H9 (cell line): Measurements from ENCODE around the gene UCP3. TPM values are rescaled to one million over a fixed set of nuclear protein-coding genes. Genes with fewer than 3 reads are reported as not detected.

ENCODE experiments used
- DNase-seq: peaks from one replicate; pipeline ENCODE4 v3.0.0-alpha.2; 2017
- H2AFZ ChIP-seq: one replicate; pipeline ENCODE4 v1.6.1; 2013; ENCODE audit warnings: mild to moderate bottlenecking, low read length, control low read depth, moderate library complexity
- H2AK5ac ChIP-seq: 2 replicates; pipeline ENCODE4 v1.6.1; 2013; ENCODE audit warnings: low read length, control low read depth, mixed read lengths; ENCODE audit not compliant: insufficient read length
- H2BK120ac ChIP-seq: one replicate; pipeline ENCODE4 v1.6.1; 2013; ENCODE audit warnings: low read depth, mild to moderate bottlenecking, low read length, control low read depth, inconsistent platforms; ENCODE audit not compliant: poor library complexity, severe bottlenecking
- H2BK12ac ChIP-seq: 2 replicates; pipeline ENCODE4 v1.6.1; 2013; ENCODE audit warnings: low read length, control low read depth, mixed read lengths, low read depth; ENCODE audit not compliant: insufficient read length
- H2BK15ac ChIP-seq: 2 replicates; pipeline ENCODE4 v1.6.1; 2013; ENCODE audit warnings: low read depth, low read length, control low read depth
- H2BK20ac ChIP-seq: one replicate; pipeline ENCODE4 v1.6.1; 2013; ENCODE audit warnings: low read depth, mild to moderate bottlenecking, low read length, control low read depth, inconsistent platforms; ENCODE audit not compliant: poor library complexity, severe bottlenecking
- H2BK5ac ChIP-seq: 2 replicates; pipeline ENCODE4 v1.6.1; 2013; ENCODE audit warnings: low read length, control low read depth, mixed read lengths; ENCODE audit not compliant: insufficient read length
- H3K14ac ChIP-seq: 2 replicates; pipeline ENCODE4 v1.6.1; 2013; ENCODE audit warnings: low read length, control low read depth; ENCODE audit not compliant: insufficient read depth
- H3K18ac ChIP-seq: 2 replicates; pipeline ENCODE4 v1.6.1; 2013; ENCODE audit warnings: low read depth, mild to moderate bottlenecking, mixed read lengths, low read length, control low read depth; ENCODE audit not compliant: insufficient read length
- H3K23ac ChIP-seq: 2 replicates; pipeline ENCODE4 v1.6.1; 2013; ENCODE audit warnings: low read length, control low read depth, mixed read lengths, low read depth; ENCODE audit not compliant: insufficient read length
- H3K23me2 ChIP-seq: 2 replicates; pipeline ENCODE4 v1.6.1; 2013; ENCODE audit warnings: low read depth, mild to moderate bottlenecking, mixed read lengths, low read length, control low read depth; ENCODE audit not compliant: insufficient read length, poor library complexity, severe bottlenecking
- H3K27ac ChIP-seq: 2 replicates; pipeline ENCODE4 v1.5.1; 2013; ENCODE audit warnings: low read length, control low read depth, mixed read lengths, low read depth; ENCODE audit not compliant: insufficient read length
- H3K27me3 ChIP-seq: 2 replicates; pipeline ENCODE4 v1.6.1; 2013; ENCODE audit warnings: low read length, control low read depth, inconsistent platforms; ENCODE audit not compliant: insufficient read depth
- H3K4ac ChIP-seq: 2 replicates; pipeline ENCODE4 v1.6.1; 2013; ENCODE audit warnings: low read depth, mild to moderate bottlenecking, control low read depth, inconsistent platforms, low read length, moderate library complexity
- H3K4me1 ChIP-seq: 2 replicates; pipeline ENCODE4 v1.6.1; 2013; ENCODE audit warnings: low read length, control low read depth, inconsistent platforms; ENCODE audit not compliant: insufficient read depth
- H3K4me2 ChIP-seq: 2 replicates; pipeline ENCODE4 v1.6.1; 2013; ENCODE audit warnings: low read length, control low read depth, mixed read lengths; ENCODE audit not compliant: insufficient read length, insufficient read depth
- H3K56ac ChIP-seq: 2 replicates; pipeline ENCODE4 v1.6.1; 2013; ENCODE audit warnings: low read depth, mild to moderate bottlenecking, mixed read lengths, low read length, control low read depth; ENCODE audit not compliant: insufficient read length
- H3K79me1 ChIP-seq: 2 replicates; pipeline ENCODE4 v1.6.1; 2013; ENCODE audit warnings: low read depth, mild to moderate bottlenecking, moderate library complexity, low read length, control low read depth, inconsistent platforms; ENCODE audit not compliant: insufficient read depth, poor library complexity, severe bottlenecking
- H3K79me2 ChIP-seq: 2 replicates; pipeline ENCODE4 v1.6.1; 2013; ENCODE audit warnings: low read length, control low read depth, inconsistent platforms; ENCODE audit not compliant: insufficient read depth
- H3K9ac ChIP-seq: 2 replicates; pipeline ENCODE4 v1.6.1; 2013; ENCODE audit warnings: low read length, control low read depth, mixed read lengths; ENCODE audit not compliant: insufficient read length; ENCODE audit errors: extremely low read depth
- H3K9me3 ChIP-seq: one replicate; pipeline ENCODE4 v1.6.1; 2013; ENCODE audit warnings: low read depth, low read length, inconsistent platforms; ENCODE audit not compliant: control insufficient read depth
- H3T11ph ChIP-seq: one replicate; pipeline ENCODE4 v1.6.1; 2013; ENCODE audit warnings: mild to moderate bottlenecking, low read length, control low read depth, inconsistent platforms
- H4K20me1 ChIP-seq: one replicate; pipeline ENCODE4 v1.6.1; 2013; ENCODE audit not compliant: control insufficient read depth, insufficient read length, insufficient read depth
- H4K5ac ChIP-seq: 2 replicates; pipeline ENCODE4 v1.6.1; 2013; ENCODE audit warnings: low read depth, mild to moderate bottlenecking, mixed read lengths, low read length, control low read depth; ENCODE audit not compliant: insufficient read length
- H4K8ac ChIP-seq: replicated peaks from 2 replicates; pipeline ENCODE4 v1.6.1; 2013; ENCODE audit warnings: low read length, control low read depth, mixed read lengths, low read depth; ENCODE audit not compliant: insufficient read length
- H4K91ac ChIP-seq: 2 replicates; pipeline ENCODE4 v1.6.1; 2013; ENCODE audit warnings: low read depth, mild to moderate bottlenecking, moderate library complexity, mixed read lengths, low read length, control low read depth; ENCODE audit not compliant: insufficient read length
- H3K27ac Mint-ChIP-seq, 3 experiments: 2 replicates in 2 of 3; 3 replicates in 1 of 3; pipeline ENCODE4 v1.8.0; 2020 to 2021; ENCODE audit warnings: mixed read lengths in 3 of 3, mild to moderate bottlenecking in 1 of 3, moderate library complexity in 1 of 3
- H3K27me3 Mint-ChIP-seq: 2 replicates; pipeline ENCODE4 v1.8.0; 2021; ENCODE audit warnings: low read depth, mild to moderate bottlenecking, moderate library complexity, mixed read lengths
- H3K36me3 Mint-ChIP-seq, 3 experiments: 2 replicates in 2 of 3; 3 replicates in 1 of 3; pipeline ENCODE4 v1.8.0; 2020 to 2021; ENCODE audit warnings: low read depth in 3 of 3, mixed read lengths in 3 of 3; ENCODE audit not compliant: insufficient read depth in 1 of 3
- H3K4me1 Mint-ChIP-seq, 2 experiments: 2 replicates each; pipeline ENCODE4 v1.8.0; 2020; ENCODE audit warnings: mixed read lengths in 2 of 2
- H3K4me3 Mint-ChIP-seq, 2 experiments: 2 replicates in 1 of 2; 3 replicates in 1 of 2; pipeline ENCODE4 v1.8.0; 2020 to 2021; ENCODE audit warnings: mild to moderate bottlenecking in 2 of 2, mixed read lengths in 2 of 2, moderate library complexity in 1 of 2
- H3K9me3 Mint-ChIP-seq, 2 experiments: 2 replicates in 1 of 2; 3 replicates in 1 of 2; pipeline ENCODE4 v1.8.0; 2020; ENCODE audit warnings: mild to moderate bottlenecking in 2 of 2, mixed read lengths in 2 of 2, moderate library complexity in 1 of 2
- WGBS: extraction: QIAGEN DNeasy Blood & Tissue Kit; methylation state at CpG from one replicate; pipeline ENCODE4 v1.1.7; 2013; ENCODE audit warnings: missing lambda C conversion rate, low lambda C conversion rate, mixed read lengths; ENCODE audit not compliant: insufficient read length; ENCODE audit errors: extremely low coverage; 5-methylcytosine and 5-hydroxymethylcytosine counted together
- total RNA-seq: library from RNA; stranded (reverse); gene quantifications from 2 replicates; pipeline ENCODE4 v1.2.1, GENCODE V29; 2021
- TF ChIP-seq, protein P1 (sequence below): fragments of 200-600 bp; sonication (generic); conservative IDR thresholded peaks from 3 replicates; pipeline ENCODE4 v1.8.0; 2021; ENCODE audit warnings: antibody characterized with exemption, mild to moderate bottlenecking

The UCP3 gene
- total RNA-seq, 1 experiment from 2014 or later, result 0.85 TPM

DNA sequence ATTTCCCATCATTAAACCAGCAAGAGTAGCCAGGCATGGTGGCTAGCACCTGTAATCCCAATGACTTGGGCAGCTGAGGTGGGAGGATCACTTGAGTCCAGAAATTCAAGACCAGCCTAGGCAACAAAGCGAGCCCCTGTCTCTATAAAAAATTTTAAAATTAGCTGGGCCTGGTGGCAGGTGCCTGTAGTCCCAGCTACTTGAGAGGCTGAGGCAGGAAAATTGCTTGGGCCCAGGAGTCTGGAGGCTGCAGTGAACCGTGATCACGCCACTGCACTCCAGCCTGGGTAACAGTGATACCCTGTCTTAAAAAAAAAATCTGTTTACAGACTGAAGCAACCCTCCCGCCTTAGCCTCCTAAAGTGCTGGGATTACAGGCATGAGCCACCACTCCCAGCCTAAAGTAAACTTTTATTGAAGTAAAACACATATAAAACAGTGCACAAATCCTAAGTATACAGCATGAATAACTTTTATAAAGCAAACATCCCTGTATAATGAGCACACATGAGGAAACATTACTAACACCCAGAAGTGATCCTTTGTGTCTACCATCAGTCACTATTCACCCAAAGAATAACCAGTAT, 12.6 kb downstream of the UCP3 start:
- Histone ChIP-seq H3K18ac (no peak overlapping the region), H2BK15ac (no peak overlapping the region), H4K8ac (no peak overlapping the region), H3K79me2 (no peaks in the 10 kb centered on the region), H3K27me3 (no peaks in the 10 kb centered on the region), H3K56ac (no peak overlapping the region), H3K23me2 (no peaks in the 10 kb centered on the region), H3K9me3 (no peaks in the 10 kb centered on the region), H3K79me1 (no peaks in the 10 kb centered on the region), H2BK120ac (no peak overlapping the region), H2BK12ac (no peak overlapping the region), H4K20me1 (no peaks in the 10 kb centered on the region), H3K4me2 (no peak overlapping the region), H2BK5ac (no peak overlapping the region), H2AK5ac (no peak overlapping the region), H3K9ac (no peak overlapping the region), H2BK20ac (no peak overlapping the region), H3K27ac (no peak overlapping the region), H4K5ac (no peak overlapping the region), H3K14ac (no peak overlapping the region), H3K23ac (no peak overlapping the region), H4K91ac (no peak overlapping the region), H3K4ac (no peak overlapping the region), H3K4me1 (no peaks in the 10 kb centered on the region), H3T11ph (no peak overlapping the region), H2AFZ (no peak overlapping the region)
- Mint-ChIP-seq H3K36me3 (no peaks in the 10 kb centered on the region), H3K27ac (no peak overlapping the region), H3K27me3 (no peaks in the 10 kb centered on the region; the same call in none of the 2 replicates), H3K4me1 (peaks cover 14 to 19% of the 10 kb centered on the region in 2 experiments), H3K9me3 (no peaks in the 10 kb centered on the region), H3K4me3 (no peak overlapping the region)
- TF ChIP-seq, protein P1, sequence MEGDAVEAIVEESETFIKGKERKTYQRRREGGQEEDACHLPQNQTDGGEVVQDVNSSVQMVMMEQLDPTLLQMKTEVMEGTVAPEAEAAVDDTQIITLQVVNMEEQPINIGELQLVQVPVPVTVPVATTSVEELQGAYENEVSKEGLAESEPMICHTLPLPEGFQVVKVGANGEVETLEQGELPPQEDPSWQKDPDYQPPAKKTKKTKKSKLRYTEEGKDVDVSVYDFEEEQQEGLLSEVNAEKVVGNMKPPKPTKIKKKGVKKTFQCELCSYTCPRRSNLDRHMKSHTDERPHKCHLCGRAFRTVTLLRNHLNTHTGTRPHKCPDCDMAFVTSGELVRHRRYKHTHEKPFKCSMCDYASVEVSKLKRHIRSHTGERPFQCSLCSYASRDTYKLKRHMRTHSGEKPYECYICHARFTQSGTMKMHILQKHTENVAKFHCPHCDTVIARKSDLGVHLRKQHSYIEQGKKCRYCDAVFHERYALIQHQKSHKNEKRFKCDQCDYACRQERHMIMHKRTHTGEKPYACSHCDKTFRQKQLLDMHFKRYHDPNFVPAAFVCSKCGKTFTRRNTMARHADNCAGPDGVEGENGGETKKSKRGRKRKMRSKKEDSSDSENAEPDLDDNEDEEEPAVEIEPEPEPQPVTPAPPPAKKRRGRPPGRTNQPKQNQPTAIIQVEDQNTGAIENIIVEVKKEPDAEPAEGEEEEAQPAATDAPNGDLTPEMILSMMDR, result no peak
- no CpG with 5 or more reads among the region's 4 CpGs for WGBS
- DNase-seq, result no peak
